H1 (cell line): ENCODE results near the gene EPS8. TPM values are rescaled to one million over a fixed set of nuclear protein-coding genes. Genes with fewer than 3 reads are reported as not detected.

Experiments
- CTCF ChIA-PET: fragments of 300-600 bp; sonication (Branson Sonifier 250); formaldehyde crosslinking; loops from one replicate; lab custom pipeline; 2021; ENCODE audit not compliant: partially characterized antibody; lab: Charles Lee
- POLR2A ChIA-PET: fragments of 300-600 bp; sonication (Branson Sonifier 250); formaldehyde crosslinking; loops from one replicate; lab custom pipeline; 2021; ENCODE audit warnings: inconsistent platforms; ENCODE audit not compliant: partially characterized antibody; lab: Charles Lee
- DNase-seq, 2 experiments: peaks; one replicate each; pipeline versions ENCODE4 v3.0.0 to v3.0.0-alpha.2; 2010 to 2022; ENCODE audit warnings: low spot score in 2 of 2, low read depth in 1 of 2, mixed read lengths in 1 of 2
- FAIRE-seq: peaks from 2 replicates; lab custom pipeline; 2011; peaks lifted over from hg19 to GRCh38; lab: Jason Lieb, UNC
- H2AFZ ChIP-seq: 2 replicates; pipeline ENCODE4 v1.8.1; 2012; ENCODE audit warnings: low read length, inconsistent platforms
- H2AK5ac ChIP-seq: 2 replicates; pipeline ENCODE4 v1.6.1; 2013; ENCODE audit warnings: low read depth, low read length
- H2BK120ac ChIP-seq: replicated peaks from 2 replicates; pipeline ENCODE3; 2013; ENCODE audit warnings: low read depth, low read length, inconsistent platforms
- H2BK12ac ChIP-seq: 2 replicates; pipeline ENCODE4 v1.6.1; 2013; ENCODE audit warnings: low read depth, low read length
- H2BK15ac ChIP-seq: 2 replicates; pipeline ENCODE4 v1.6.1; 2013; ENCODE audit warnings: low read length
- H2BK20ac ChIP-seq: 2 replicates; pipeline ENCODE4 v1.6.1; 2013; ENCODE audit warnings: low read length
- H2BK5ac ChIP-seq: 2 replicates; pipeline ENCODE4 v1.6.1; 2013; ENCODE audit warnings: low read depth, low read length
- H3K14ac ChIP-seq: 2 replicates; pipeline ENCODE4 v1.6.1; 2013; ENCODE audit warnings: inconsistent platforms; ENCODE audit not compliant: insufficient read length
- H3K18ac ChIP-seq: 2 replicates; pipeline ENCODE4 v1.6.1; 2013; ENCODE audit warnings: low read length; ENCODE audit errors: extremely low read depth
- H3K23ac ChIP-seq: 2 replicates; pipeline ENCODE4 v1.6.1; 2013; ENCODE audit warnings: inconsistent platforms; ENCODE audit not compliant: insufficient read length
- H3K23me2 ChIP-seq: 2 replicates; pipeline ENCODE4 v1.6.1; 2013; ENCODE audit warnings: low read depth, low read length
- H3K27ac ChIP-seq: 2 replicates; pipeline ENCODE4 v1.6.1; 2011; ENCODE audit warnings: low read depth, low read length, inconsistent platforms
- H3K27me3 ChIP-seq, 4 experiments: replicated peaks in 1 of 4; 1 replicate in 1 of 4; 2 replicates in 3 of 4; pipeline versions ENCODE4 v1.6.1 to v1.8.1; 2011 to 2013; ENCODE audit warnings: low read length in 3 of 4, mild to moderate bottlenecking in 3 of 4, inconsistent platforms in 2 of 4, mixed read lengths in 2 of 4, moderate library complexity in 1 of 4; ENCODE audit not compliant: control insufficient read depth in 3 of 4, insufficient read depth in 3 of 4; ENCODE audit errors: extremely low read depth in 1 of 4
- H3K36me3 ChIP-seq, 4 experiments: 2 replicates each; pipeline versions ENCODE4 v1.6.1 to v1.8.1; 2011 to 2013; ENCODE audit warnings: mild to moderate bottlenecking in 4 of 4, low read length in 3 of 4, moderate library complexity in 2 of 4, control low read depth in 1 of 4, inconsistent platforms in 1 of 4; ENCODE audit not compliant: insufficient read depth in 4 of 4, control insufficient read depth in 2 of 4
- H3K4ac ChIP-seq: replicated peaks from 2 replicates; pipeline ENCODE3; 2013; ENCODE audit warnings: low read length, low read depth, mixed read lengths, inconsistent platforms; ENCODE audit not compliant: insufficient read length
- H3K4me1 ChIP-seq, 4 experiments: replicated peaks in 1 of 4; 1 replicate in 1 of 4; 2 replicates in 3 of 4; pipeline versions ENCODE4 v1.6.1 to v1.8.1; 2011 to 2013; ENCODE audit warnings: low read length in 3 of 4, inconsistent platforms in 2 of 4, mixed read lengths in 1 of 4; ENCODE audit not compliant: insufficient read depth in 4 of 4, control insufficient read depth in 3 of 4
- H3K4me2 ChIP-seq, 2 experiments: 2 replicates each; pipeline versions ENCODE4 v1.6.1 to v1.8.1; 2011 to 2013; ENCODE audit warnings: low read depth in 2 of 2, low read length in 2 of 2, control low read depth in 1 of 2, inconsistent platforms in 1 of 2, mild to moderate bottlenecking in 1 of 2; ENCODE audit not compliant: insufficient read depth in 1 of 2
- H3K4me3 ChIP-seq, 4 experiments: fragments of 200-600, 300-600 bp in 1 of 4; sonication (generic), shearing (Covaris generic), sonication (Bioruptor Twin) in 1 of 4; 2 replicates each; pipeline versions ENCODE4 v1.5.1 to v1.8.1; 2011 to 2016; ENCODE audit warnings: low read length in 4 of 4, low read depth in 3 of 4, control low read depth in 2 of 4, inconsistent platforms in 2 of 4, mild to moderate bottlenecking in 2 of 4, mixed read lengths in 1 of 4, moderate library complexity in 1 of 4; ENCODE audit not compliant: insufficient read depth in 2 of 4; ENCODE audit errors: extremely low read depth in 1 of 4
- H3K56ac ChIP-seq: replicated peaks from 2 replicates; pipeline ENCODE3; 2013; ENCODE audit warnings: low read depth, mild to moderate bottlenecking, mixed read lengths, low read length, inconsistent platforms; ENCODE audit not compliant: insufficient read length
- H3K79me1 ChIP-seq: 2 replicates; pipeline ENCODE4 v1.6.1; 2013; ENCODE audit warnings: low read depth, low read length, control low read depth
- H3K79me2 ChIP-seq, 2 experiments: 2 replicates each; pipeline versions ENCODE4 v1.6.1 to v1.8.1; 2012 to 2013; ENCODE audit warnings: low read length in 2 of 2, mild to moderate bottlenecking in 2 of 2, inconsistent platforms in 1 of 2; ENCODE audit not compliant: insufficient read depth in 2 of 2, control insufficient read depth in 1 of 2
- H3K9ac ChIP-seq, 4 experiments: replicated peaks in 1 of 4; 1 replicate in 1 of 4; 2 replicates in 3 of 4; pipeline versions ENCODE4 v1.6.1 to v1.8.1; 2011 to 2013; ENCODE audit warnings: low read depth in 3 of 4, low read length in 3 of 4, control low read depth in 2 of 4, mild to moderate bottlenecking in 2 of 4, moderate library complexity in 2 of 4, inconsistent platforms in 1 of 4; ENCODE audit errors: extremely low read depth in 1 of 4
- H3K9me3 ChIP-seq, 2 experiments: 2 replicates each; pipeline versions ENCODE4 v1.6.1 to v1.8.1; 2012 to 2013; ENCODE audit warnings: mild to moderate bottlenecking in 2 of 2, moderate library complexity in 2 of 2, control low read depth in 1 of 2, inconsistent platforms in 1 of 2, low read depth in 1 of 2, low read length in 1 of 2, mixed read lengths in 1 of 2; ENCODE audit not compliant: insufficient read depth in 2 of 2
- H4K20me1 ChIP-seq, 2 experiments: replicated peaks in 1 of 2; 2 replicates each; pipeline versions ENCODE3 to v1.8.1; 2011 to 2013; ENCODE audit warnings: inconsistent platforms in 2 of 2, low read length in 2 of 2, mild to moderate bottlenecking in 1 of 2; ENCODE audit not compliant: insufficient read depth in 2 of 2, control insufficient read depth in 1 of 2
- H4K5ac ChIP-seq: 2 replicates; pipeline ENCODE4 v1.6.1; 2013; ENCODE audit warnings: low read length, low read depth, mixed read lengths, inconsistent platforms; ENCODE audit not compliant: insufficient read length
- H4K8ac ChIP-seq: 2 replicates; pipeline ENCODE4 v1.8.0; 2013; ENCODE audit warnings: mild to moderate bottlenecking, moderate library complexity, low read length, inconsistent platforms; ENCODE audit not compliant: insufficient read depth; ENCODE audit errors: extremely low read depth
- H4K91ac ChIP-seq: replicated peaks from 2 replicates; pipeline ENCODE3; 2013; ENCODE audit warnings: low read length, mixed read lengths, inconsistent platforms; ENCODE audit not compliant: insufficient read length
- MAX ChIP-seq: IDR thresholded peaks from 2 replicates; pipeline ENCODE4 v1.6.1; 2012; ENCODE audit warnings: inconsistent platforms
- POLR2A ChIP-seq, 2 experiments: IDR thresholded peaks; 1 replicate in 1 of 2; 2 replicates in 1 of 2; pipeline ENCODE4 v1.6.1; 2011; ENCODE audit warnings: low read depth in 2 of 2, low read length in 2 of 2, mild to moderate bottlenecking in 2 of 2; ENCODE audit errors: control extremely low read depth in 1 of 2
- RBBP5 ChIP-seq: IDR thresholded peaks from 2 replicates; pipeline ENCODE4 v1.7.1; 2012; ENCODE audit warnings: low read depth, mild to moderate bottlenecking, inconsistent platforms, low read length, moderate library complexity, borderline replicate concordance
- WGBS, 2 experiments: shearing (Covaris generic) in 1 of 2; methylation state at CpG; one replicate each; pipeline versions ENCODE4 v1.1.6 to v1.1.7; 2013 to 2015; ENCODE audit warnings: low lambda C conversion rate in 2 of 2, mixed read lengths in 2 of 2, inconsistent platforms in 1 of 2, low coverage in 1 of 2, missing lambda C conversion rate in 1 of 2; ENCODE audit not compliant: insufficient replicate concordance in 2 of 2, insufficient coverage in 1 of 2, insufficient read length in 1 of 2; ENCODE audit errors: extremely low coverage in 1 of 2, missing lambda C conversion rate in 1 of 2; 5-methylcytosine and 5-hydroxymethylcytosine counted together
- polyA plus RNA-seq, 7 experiments: library from polyadenylated mRNA; depleted of rRNA in 3 of 7; stranded (reverse) in 5 of 7; unstranded in 2 of 7; fragments of >200 nt in 5 of 7; fragments of 200-250 nt in 2 of 7; gene quantifications; 1 replicate in 5 of 7; 2 replicates in 1 of 7; 4 replicates in 1 of 7; pipeline versions ENCODE4 v1.2.1 to v1.2.3, GENCODE V29; 2011 to 2013; ENCODE audit warnings: missing spikeins in 2 of 7, mixed read lengths in 2 of 7
- total RNA-seq: library from RNA; stranded (reverse); fragmentation: NEBNext Ultra II Directional; extraction: Animal tissue kit (Norgen Biotek cat#: 25700); gene quantifications from 2 replicates; pipeline ENCODE4 v1.2.1, GENCODE V29; 2021

The EPS8 gene
- total and polyA plus RNA-seq, 2 of the 8 experiments (the other 6 are each of a cell fraction or from before 2014, with no cell fraction given): 3.0 to 4.6 TPM

GRCh38 chr12:15787778-15788177, 1.4 kb downstream of the EPS8 start:
- no peak for TF ChIP-seq POLR2A (IDR thresholded peaks at IDR 0.05; ENCODE audit: control extremely low read depth in 1 of 2, low read depth in 2 of 2, low read length in 2 of 2)
- no peak for TF ChIP-seq RBBP5
- TF ChIP-seq MAX: no peak
- TF ChIP-seq, all 59 proteins: peak for 0
- no peak overlapping the region for H2BK15ac ChIP-seq
- no peak overlapping the region for H3K18ac ChIP-seq
- no peaks in the 10 kb centered on the region for H3K36me3 ChIP-seq
- H3K4me2 ChIP-seq: peak overlapping the region; percentile 98
- no peak overlapping the region for H2BK20ac ChIP-seq
- peak overlapping the region; percentile 79 to 84 (median 82); a peak in 7 of 8 replicates for H3K4me3 ChIP-seq
- H3K27me3 ChIP-seq: peaks cover 0 to 21% (median 13%) of the 10 kb centered on the region in 4 experiments; a peak in 6 of 7 replicates
- H4K5ac ChIP-seq: no peak overlapping the region
- DNase-seq (no peak), FAIRE-seq (no peak)
- H3K14ac ChIP-seq: no peak overlapping the region
- peaks cover 13% of the 10 kb centered on the region for H3K23me2 ChIP-seq
- no peak overlapping the region for H3K27ac ChIP-seq
- H3K9ac ChIP-seq: no peak overlapping the region
- H3K79me2 ChIP-seq: no peaks in the 10 kb centered on the region; a peak in 1 of 4 replicates
- H3K9me3 ChIP-seq: peaks cover 0 to 2% of the 10 kb centered on the region in 2 experiments; a peak in 1 of 4 replicates
- no peak overlapping the region for H3K56ac ChIP-seq
- H4K20me1 ChIP-seq: no peaks in the 10 kb centered on the region
- H2BK120ac ChIP-seq: no peak overlapping the region
- no peak overlapping the region for H2AK5ac ChIP-seq
- H3K23ac ChIP-seq: no peak overlapping the region
- no peak overlapping the region for H2BK5ac ChIP-seq
- 0 out of 2 replicates have a peak overlapping the region, but pooled peaks have one; percentile 72 for H2AFZ ChIP-seq
- H4K91ac ChIP-seq: no peak overlapping the region
- peaks cover 0 to 6% (median 4%) of the 10 kb centered on the region in 4 experiments; a peak in 5 of 7 replicates for H3K4me1 ChIP-seq
- no peaks in the 10 kb centered on the region for H3K79me1 ChIP-seq
- ChIA-PET POLR2A (interaction anchor here (1.1 to 2.5 kb wide), 5 partner anchors 9 to 123 kb away, joined by 3 to 13 read pairs (median 3); no protein-coding TSS in a partner anchor), CTCF (interaction anchor here (1.0 to 2.9 kb wide), 4 partner anchors 15 to 123 kb away, joined by 3 to 12 read pairs (median 4); partner anchors contain the start of gene DERA)
- no peak overlapping the region for H4K8ac ChIP-seq
- H2BK12ac ChIP-seq: no peak overlapping the region
- no peak overlapping the region for H3K4ac ChIP-seq
- 64% methylated on average over 4 of the region's 4 CpGs; no CpG with 5 or more reads in 1 of the 2 experiments for WGBS, 2 experiments
